GM21825 (cell line): ENCODE measurements around the gene SPDYC.

Source experiments
- ATAC-seq: cut with Tn5 transposase; IDR thresholded peaks from one replicate; pipeline ENCODE4 v1.9.1; 2021; ENCODE audit warnings: mild to moderate bottlenecking, moderate library complexity; ENCODE audit not compliant: unreplicated experiment

The SPDYC gene

DNA sequence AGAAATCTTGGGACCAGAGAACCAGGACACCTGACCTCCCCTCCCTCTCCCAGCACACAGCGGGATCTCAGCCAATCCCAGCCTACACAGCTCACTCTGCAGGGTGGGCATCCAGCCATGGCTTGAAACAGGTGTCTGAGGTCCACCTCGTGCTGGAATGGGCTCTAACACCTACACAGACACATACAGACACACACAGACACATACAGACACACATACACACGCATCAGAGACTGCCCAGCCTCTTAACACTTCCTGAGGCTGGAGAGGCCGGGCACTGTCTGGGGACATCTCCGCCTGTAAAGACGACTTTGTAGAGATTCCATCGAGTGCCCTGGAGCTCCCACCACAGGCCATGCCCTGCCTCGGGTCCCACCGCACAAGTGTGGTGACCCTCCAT lies 48.4 kb downstream of the SPDYC start:
- ATAC-seq = no peak

DNA sequence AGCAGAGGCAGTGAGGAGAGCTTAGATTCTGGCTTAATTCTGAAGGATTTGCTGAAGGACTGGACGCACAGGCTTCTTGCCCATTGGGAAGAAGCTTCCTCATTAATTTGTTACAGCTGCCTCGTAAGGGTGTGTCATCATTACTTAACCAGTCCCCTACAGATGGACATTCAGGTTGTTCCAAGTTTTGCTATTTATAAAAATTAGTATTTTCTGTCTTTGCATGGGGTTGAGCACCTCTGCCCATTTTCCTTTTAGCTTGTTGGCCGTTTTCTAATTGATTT lies 49.8 kb downstream of the SPDYC start:
- no peak for ATAC-seq

GRCh38 chr11:65221026-65221425 lies 51.0 kb downstream of the SPDYC start:
- no peak for ATAC-seq
